Activated CD4-positive, CD25-positive, alpha-beta regulatory T cell treated with anti-CD3 and anti-CD28 coated beads, Interleukin-2, amount 50 U/mL, for 24 hours (primary cell): ENCODE data around the gene ZBTB37.
"Not testable (repeated sequence)": the region's sequence is repeated elsewhere in the genome, so short reads cannot be mapped to it uniquely, and the experiment has no call there.

ENCODE experiments used
- ATAC-seq, 2 donors: fragments of 150-1000 bp; cut with Tn5 transposase; one replicate each; pipeline ENCODE4 v1.10.0; 2021; ENCODE audit warnings: mild to moderate bottlenecking in 1 of 2, moderate library complexity in 1 of 2

ZBTB37 gene

GRCh38 chr1:173915596-173915995 lies 47.4 kb downstream of the ZBTB37 start:
- ATAC-seq: no peak

GRCh38 chr1:173916667-173917066 lies 48.5 kb downstream of the ZBTB37 start:
- no peak for ATAC-seq

GRCh38 chr1:173917149-173917548 lies 49.0 kb downstream of the ZBTB37 start, which contains the start of gene SERPINC1:
SERPINC1 (minus strand) TSS chr1:173917327; CDS start chr1:173917259, 68 bp downstream.
- ATAC-seq: no peak

GRCh38 chr1:173917635-173918493 lies 49.7 kb downstream of the ZBTB37 start:
- ATAC-seq: no peak

- no peak for ATAC-seq
Measured at GRCh38 chr1:173920861-173921260, 52.7 kb downstream of the ZBTB37 start.

- ATAC-seq: no peak
Measured at GRCh38 chr1:173925306-173926242, 57.4 kb downstream of the ZBTB37 start.

GRCh38 chr1:173930541-173930940 lies 62.4 kb downstream of the ZBTB37 start:
- not testable (repeated sequence) for ATAC-seq

- ATAC-seq: no peak
Measured at GRCh38 chr1:173934440-173934839, 66.3 kb downstream of the ZBTB37 start.

GRCh38 chr1:173937062-173937461 lies 68.9 kb downstream of the ZBTB37 start:
- ATAC-seq: peak in 1 of 2 donors; percentile 45

- ATAC-seq: no peak
Measured at GRCh38 chr1:173946380-173946921, 78.3 kb downstream of the ZBTB37 start.

- no peak for ATAC-seq
Measured at GRCh38 chr1:173948594-173948993, 80.4 kb downstream of the ZBTB37 start.
